HEK293T (cell line): ENCODE measurements around the gene ZNF346.

Experiments
- CTCF ChIA-PET: fragments of 350-600 bp; formaldehyde crosslinking; extraction: SDS; loops from one replicate; lab custom pipeline; 2021; ENCODE audit warnings: antibody characterized with exemption, inconsistent platforms; lab: Yijun Ruan, JAX
- POLR2A ChIA-PET: fragments of 350-600 bp; formaldehyde crosslinking; extraction: SDS; loops from one replicate; lab custom pipeline; 2020; ENCODE audit warnings: antibody characterized with exemption, inconsistent platforms; lab: Yijun Ruan, JAX
- DNase-seq: peaks from one replicate; pipeline ENCODE4 v3.0.0; 2012; ENCODE audit warnings: mixed read lengths; ENCODE audit errors: extremely low spot score
- ARNT ChIP-seq: fragments of 450-650 bp; IDR thresholded peaks from 2 replicates; pipeline ENCODE4 v1.6.1; 2017; ENCODE audit warnings: mild to moderate bottlenecking
- BHLHE40 ChIP-seq: fragments of 450-650 bp; IDR thresholded peaks from 2 replicates; pipeline ENCODE4 v1.6.1; 2016; ENCODE audit warnings: mild to moderate bottlenecking, moderate library complexity, borderline replicate concordance
- CTBP1 ChIP-seq: fragments of 450-650 bp; IDR thresholded peaks from 2 replicates; pipeline ENCODE4 v1.6.1; 2016; ENCODE audit warnings: borderline replicate concordance
- ELF4 ChIP-seq: fragments of 450-650 bp; IDR thresholded peaks from 2 replicates; pipeline ENCODE4 v1.6.1; 2017; ENCODE audit warnings: antibody characterized with exemption
- FOXA1 ChIP-seq: fragments of 450-650 bp; IDR thresholded peaks from 2 replicates; pipeline ENCODE4 v1.6.1; 2016; ENCODE audit warnings: mild to moderate bottlenecking
- FOXK2 ChIP-seq: fragments of 450-650 bp; IDR thresholded peaks from 2 replicates; pipeline ENCODE4 v1.6.1; 2016; ENCODE audit warnings: mild to moderate bottlenecking
- FOXM1 ChIP-seq: fragments of 450-650 bp; IDR thresholded peaks from 2 replicates; pipeline ENCODE4 v1.6.1; 2017; ENCODE audit warnings: mild to moderate bottlenecking, borderline replicate concordance
- HDGF ChIP-seq: fragments of 450-650 bp; IDR thresholded peaks from 2 replicates; pipeline ENCODE4 v1.6.1; 2017; ENCODE audit warnings: antibody characterized with exemption, borderline replicate concordance
- L3MBTL2 ChIP-seq: fragments of 450-650 bp; conservative IDR thresholded peaks from 2 replicates; pipeline ENCODE4 v1.6.1; 2016; ENCODE audit warnings: mild to moderate bottlenecking
- LEF1 ChIP-seq: fragments of 450-650 bp; IDR thresholded peaks from 2 replicates; pipeline ENCODE4 v1.6.1; 2017; ENCODE audit warnings: mild to moderate bottlenecking, borderline replicate concordance
- NFRKB ChIP-seq: fragments of 450-650 bp; IDR thresholded peaks from 2 replicates; pipeline ENCODE4 v1.6.1; 2016; ENCODE audit warnings: mild to moderate bottlenecking, moderate library complexity
- PKNOX1 ChIP-seq: fragments of 450-650 bp; IDR thresholded peaks from 2 replicates; pipeline ENCODE4 v1.6.1; 2016
- SP1 ChIP-seq: fragments of 450-650 bp; IDR thresholded peaks from 2 replicates; pipeline ENCODE4 v1.6.1; 2017
- SUZ12 ChIP-seq: fragments of 450-650 bp; IDR thresholded peaks from 2 replicates; pipeline ENCODE4 v1.6.1; 2016; ENCODE audit warnings: mild to moderate bottlenecking
- TARDBP ChIP-seq: fragments of 450-650 bp; IDR thresholded peaks from 2 replicates; pipeline ENCODE4 v1.6.1; 2016
- ZNF384 ChIP-seq: fragments of 450-650 bp; IDR thresholded peaks from 2 replicates; pipeline ENCODE4 v1.6.1; 2016

The ZNF346 gene

GRCh38 chr5:177035976-177036375, 13.5 kb downstream of the ZNF346 start:
- ChIA-PET CTCF (no interaction called here), POLR2A (interaction anchor here (1.4 kb wide), 1 partner anchor 13 kb away, joined by 4 read pairs; no protein-coding TSS in a partner anchor)
- DNase-seq: no peak
- TF ChIP-seq NFRKB (no peak), CTBP1 (no peak), LEF1 (no peak), SUZ12 (no peak), ARNT (no peak), L3MBTL2 (no peak), TARDBP (no peak), HDGF (no peak), ELF4 (no peak)

- POLR2A ChIA-PET: interaction anchor here (1.4 kb wide), 1 partner anchor 13 kb away, joined by 4 read pairs; no protein-coding TSS in a partner anchor
- DNase-seq: no peak
- TF ChIP-seq FOXA1 (no peak), TARDBP (no peak), L3MBTL2 (no peak)
- CTCF ChIA-PET: no interaction called here
Measured at GRCh38 chr5:177036443-177036842, 13.9 kb downstream of the ZNF346 start.

GRCh38 chr5:177036921-177037320, 14.4 kb downstream of the ZNF346 start:
- no peak for DNase-seq
- ChIA-PET POLR2A (interaction anchor here (1.4 kb wide), 1 partner anchor 13 kb away, joined by 4 read pairs; no protein-coding TSS in a partner anchor), CTCF (no interaction called here)
- no peak for TF ChIP-seq CTBP1
- no peak for TF ChIP-seq PKNOX1
- no peak for TF ChIP-seq L3MBTL2
- no peak for TF ChIP-seq SUZ12
- no peak for TF ChIP-seq FOXM1
- TF ChIP-seq NFRKB: no peak
- TF ChIP-seq ELF4: no peak
- TF ChIP-seq LEF1: no peak
- TF ChIP-seq BHLHE40: no peak
- no peak for TF ChIP-seq ZNF384
- TF ChIP-seq HDGF: no peak
- TF ChIP-seq TARDBP: no peak
- no peak for TF ChIP-seq FOXA1
- TF ChIP-seq FOXK2: no peak
- no peak for TF ChIP-seq ARNT
- no peak for TF ChIP-seq SP1

GRCh38 chr5:177040814-177041420, 18.4 kb downstream of the ZNF346 start:
- TF ChIP-seq HDGF (no peak), FOXK2 (no peak), FOXA1 (no peak), L3MBTL2 (no peak), BHLHE40 (no peak), PKNOX1 (no peak), TARDBP (no peak), CTBP1 (no peak), ARNT (no peak), FOXM1 (no peak), ZNF384 (no peak), ELF4 (no peak), LEF1 (no peak), NFRKB (no peak), SUZ12 (no peak), SP1 (no peak)
- CTCF ChIA-PET: no interaction called here
- POLR2A ChIA-PET: no interaction called here
- DNase-seq: no peak

GRCh38 chr5:177041936-177042335, 19.4 kb downstream of the ZNF346 start:
- CTCF ChIA-PET: interaction anchor here (0.6 kb wide), 1 partner anchor 30 kb away, joined by 4 read pairs; no protein-coding TSS in a partner anchor
- TF ChIP-seq LEF1 (no peak), ELF4 (no peak), L3MBTL2 (no peak), FOXK2 (no peak), ARNT (no peak), FOXM1 (no peak), ZNF384 (no peak), PKNOX1 (no peak), TARDBP (no peak), NFRKB (no peak), BHLHE40 (no peak), CTBP1 (no peak), HDGF (no peak), FOXA1 (no peak), SUZ12 (no peak), SP1 (no peak)
- no peak for DNase-seq
- POLR2A ChIA-PET: no interaction called here

- no peak for DNase-seq
- ChIA-PET CTCF (no interaction called here), POLR2A (no interaction called here)
- no peak for TF ChIP-seq NFRKB
- no peak for TF ChIP-seq ELF4
- TF ChIP-seq SP1: no peak
Measured at GRCh38 chr5:177043114-177043513, 20.6 kb downstream of the ZNF346 start.
